Loucy (cell line): ENCODE data around the gene GLRA1.

ENCODE experiments used
- H2AFZ ChIP-seq: fragments of 200-600 bp; sonication (generic); 2 replicates; pipeline ENCODE4 v1.6.0; 2016; ENCODE audit warnings: antibody characterized with exemption, mild to moderate bottlenecking, low read length, moderate library complexity
- H3F3A ChIP-seq: fragments of 200-600 bp; 2 replicates; pipeline ENCODE4 v1.6.0; 2016; ENCODE audit warnings: antibody characterized with exemption, low read depth, mild to moderate bottlenecking
- H3K27me3 ChIP-seq: fragments of 200-600 bp; sonication (generic); 2 replicates; pipeline ENCODE4 v1.6.1; 2014; ENCODE audit warnings: low read length, mild to moderate bottlenecking; ENCODE audit not compliant: insufficient read depth, poor library complexity, severe bottlenecking
- H3K36me3 ChIP-seq: fragments of 200-600 bp; sonication (generic); 2 replicates; pipeline ENCODE4 v1.6.1; 2016; ENCODE audit warnings: low read length; ENCODE audit not compliant: insufficient read depth
- H3K4me1 ChIP-seq: fragments of 200-600 bp; sonication (generic); 2 replicates; pipeline ENCODE4 v1.5.1; 2014; ENCODE audit warnings: low read length, mild to moderate bottlenecking; ENCODE audit not compliant: insufficient read depth, poor library complexity, severe bottlenecking
- H3K4me2 ChIP-seq: fragments of 200-600 bp; sonication (generic); 2 replicates; pipeline ENCODE4 v1.6.0; 2014; ENCODE audit warnings: antibody characterized with exemption, low read length, low read depth, mild to moderate bottlenecking; ENCODE audit not compliant: poor library complexity, severe bottlenecking
- H3K4me3 ChIP-seq: fragments of 200-600 bp; sonication (generic); 2 replicates; pipeline ENCODE4 v1.5.1; 2014; ENCODE audit warnings: low read length, mild to moderate bottlenecking, mixed read lengths; ENCODE audit not compliant: poor library complexity, severe bottlenecking
- H3K79me2 ChIP-seq: fragments of 200-600 bp; sonication (generic); 2 replicates; pipeline ENCODE4 v1.6.1; 2014; ENCODE audit warnings: low read length; ENCODE audit not compliant: insufficient read depth
- H3K9ac ChIP-seq: fragments of 200-600 bp; sonication (generic); 2 replicates; pipeline ENCODE4 v1.6.0; 2014; ENCODE audit warnings: mild to moderate bottlenecking, low read depth, low read length, moderate library complexity; ENCODE audit not compliant: poor library complexity, severe bottlenecking
- H3K9me2 ChIP-seq: fragments of 200-600 bp; sonication (generic); replicated peaks from 2 replicates; pipeline ENCODE4 v1.6.1; 2016; ENCODE audit warnings: low read depth, low read length, mixed read lengths
- H3K9me3 ChIP-seq: fragments of 200-600 bp; sonication (generic); 2 replicates; pipeline ENCODE4 v1.6.1; 2014; ENCODE audit warnings: mild to moderate bottlenecking, antibody characterized with exemption, low read length, low read depth; ENCODE audit not compliant: insufficient read depth
- H4K20me1 ChIP-seq: fragments of 200-600 bp; sonication (generic); 2 replicates; pipeline ENCODE4 v1.6.0; 2014; ENCODE audit warnings: antibody characterized with exemption, low read length, mild to moderate bottlenecking; ENCODE audit not compliant: insufficient read depth, poor library complexity, severe bottlenecking
- CTCF ChIP-seq: fragments of 200-600 bp; sonication (generic); conservative IDR thresholded peaks from 2 replicates; pipeline ENCODE4 v1.5.1; 2014; ENCODE audit warnings: mild to moderate bottlenecking, antibody characterized with exemption, low read length
- EZH2phosphoT487 ChIP-seq: fragments of 200-600 bp; IDR thresholded peaks from 2 replicates; pipeline ENCODE4 v1.6.1; 2018; ENCODE audit warnings: antibody characterized with exemption, mild to moderate bottlenecking, moderate library complexity, borderline replicate concordance

The GLRA1 gene

GRCh38 chr5:151903243-151903653 lies 21.4 kb downstream of the GLRA1 start:
- H3F3A ChIP-seq: no peaks in the 10 kb centered on the region
- H3K9me3 ChIP-seq: no peaks in the 10 kb centered on the region
- H3K4me2 ChIP-seq: no peak overlapping the region
- no peak overlapping the region for H2AFZ ChIP-seq
- no peaks in the 10 kb centered on the region for H3K27me3 ChIP-seq
- no peaks in the 10 kb centered on the region for H3K9me2 ChIP-seq
- no peak overlapping the region for H3K9ac ChIP-seq
- H3K4me3 ChIP-seq: no peak overlapping the region
- H3K36me3 ChIP-seq: no peaks in the 10 kb centered on the region
- H4K20me1 ChIP-seq: no peaks in the 10 kb centered on the region
- H3K79me2 ChIP-seq: no peaks in the 10 kb centered on the region
- no peaks in the 10 kb centered on the region for H3K4me1 ChIP-seq
- TF ChIP-seq EZH2phosphoT487: no peak
- no peak for TF ChIP-seq CTCF

- H3K27me3 ChIP-seq: no peaks in the 10 kb centered on the region
- H3K9me3 ChIP-seq: no peaks in the 10 kb centered on the region
- H3K79me2 ChIP-seq: no peaks in the 10 kb centered on the region
- H3K36me3 ChIP-seq: no peaks in the 10 kb centered on the region
- no peak overlapping the region for H3K4me2 ChIP-seq
- H3K4me1 ChIP-seq: no peaks in the 10 kb centered on the region
- H2AFZ ChIP-seq: no peak overlapping the region
- H3K9me2 ChIP-seq: no peaks in the 10 kb centered on the region
- no peak overlapping the region for H3K4me3 ChIP-seq
- H3F3A ChIP-seq: no peaks in the 10 kb centered on the region
- no peak overlapping the region for H3K9ac ChIP-seq
- TF ChIP-seq EZH2phosphoT487 (no peak), CTCF (no peak)
- no peaks in the 10 kb centered on the region for H4K20me1 ChIP-seq
Measured at GRCh38 chr5:151902215-151902614, 22.4 kb downstream of the GLRA1 start.

- no peak overlapping the region for H3K4me2 ChIP-seq
- H3K27me3 ChIP-seq: no peaks in the 10 kb centered on the region
- H3K4me1 ChIP-seq: no peaks in the 10 kb centered on the region
- H3K9me2 ChIP-seq: no peaks in the 10 kb centered on the region
- H2AFZ ChIP-seq: no peak overlapping the region
- H3K79me2 ChIP-seq: no peaks in the 10 kb centered on the region
- H3K9me3 ChIP-seq: no peaks in the 10 kb centered on the region
- TF ChIP-seq CTCF (no peak), EZH2phosphoT487 (no peak)
- no peak overlapping the region for H3K4me3 ChIP-seq
- no peaks in the 10 kb centered on the region for H3F3A ChIP-seq
- H4K20me1 ChIP-seq: no peaks in the 10 kb centered on the region
- H3K36me3 ChIP-seq: no peaks in the 10 kb centered on the region
- no peak overlapping the region for H3K9ac ChIP-seq
Measured at GRCh38 chr5:151901611-151902010, 23.0 kb downstream of the GLRA1 start.
